T-helper 2 cell treated with Interferon-gamma antibody and Interleukin-4, amounts not matched to agents 5 μg/mL and 100 μg/mL, for 36 hours (primary cell): Measurements from ENCODE around the gene MED16.
"Not testable (repeated sequence)": the region's sequence is repeated elsewhere in the genome, so short reads cannot be mapped to it uniquely, and the experiment has no call there.

Source experiments
- DNase-seq: peaks from one replicate; pipeline ENCODE4 v3.0.0; 2021; ENCODE audit warnings: low spot score
- H3K27ac Mint-ChIP-seq: one replicate; pipeline ENCODE4 v1.8.0; 2021; ENCODE audit warnings: mild to moderate bottlenecking, mixed read lengths
- H3K27me3 Mint-ChIP-seq: one replicate; pipeline ENCODE4 v1.8.0; 2021; ENCODE audit warnings: low read depth, mixed read lengths
- H3K36me3 Mint-ChIP-seq: one replicate; pipeline ENCODE4 v1.8.0; 2021; ENCODE audit warnings: low read depth, mixed read lengths
- H3K4me1 Mint-ChIP-seq: one replicate; pipeline ENCODE4 v1.8.0; 2021; ENCODE audit warnings: low read depth, mixed read lengths
- H3K4me3 Mint-ChIP-seq: one replicate; pipeline ENCODE4 v1.8.0; 2022; ENCODE audit warnings: mild to moderate bottlenecking, moderate library complexity, mixed read lengths
- H3K9me3 Mint-ChIP-seq: one replicate; pipeline ENCODE4 v1.8.0; 2021; ENCODE audit warnings: mixed read lengths

MED16 gene

GRCh38 chr19:891421-892200 lies 1.4 kb downstream of the MED16 start:
- peaks cover 12% of the 10 kb centered on the region for H3K4me1 Mint-ChIP-seq
- peak overlapping the region; percentile 84 for H3K27ac Mint-ChIP-seq
- peak overlapping the region; percentile 88 for H3K4me3 Mint-ChIP-seq
- not testable (repeated sequence) for DNase-seq, H3K9me3 Mint-ChIP-seq, H3K27me3 Mint-ChIP-seq
- H3K36me3 Mint-ChIP-seq = peaks cover 19% of the 10 kb centered on the region

GRCh38 chr19:890831-891230 lies 2.2 kb downstream of the MED16 start:
- Mint-ChIP-seq H3K27me3 (peaks cover 3% of the 10 kb centered on the region), H3K9me3 (no peaks in the 10 kb centered on the region), H3K27ac (peak overlapping the region; percentile 74), H3K4me3 (peak overlapping the region; percentile 72), H3K4me1 (peaks cover 12% of the 10 kb centered on the region), H3K36me3 (peaks cover 14% of the 10 kb centered on the region)
- no peak for DNase-seq

GRCh38 chr19:889662-890295 lies 3.2 kb downstream of the MED16 start:
- no peaks in the 10 kb centered on the region for H3K9me3 Mint-ChIP-seq
- peaks cover 3% of the 10 kb centered on the region for H3K27me3 Mint-ChIP-seq
- DNase-seq = no peak
- peaks cover 12% of the 10 kb centered on the region for H3K4me1 Mint-ChIP-seq
- H3K27ac Mint-ChIP-seq = no peak overlapping the region
- no peak overlapping the region for H3K4me3 Mint-ChIP-seq
- H3K36me3 Mint-ChIP-seq = peaks cover 14% of the 10 kb centered on the region

- peaks cover 3% of the 10 kb centered on the region for H3K27me3 Mint-ChIP-seq
- DNase-seq = no peak
Observed at GRCh38 chr19:888581-889385, 4.2 kb downstream of the MED16 start.

GRCh38 chr19:887599-887998 lies 5.4 kb downstream of the MED16 start:
- Mint-ChIP-seq H3K4me1 (peaks cover 7% of the 10 kb centered on the region), H3K27me3 (no peaks in the 10 kb centered on the region), H3K4me3 (no peak overlapping the region), H3K9me3 (no peaks in the 10 kb centered on the region), H3K27ac (no peak overlapping the region), H3K36me3 (peaks cover 11% of the 10 kb centered on the region)
- no peak for DNase-seq

More at GRCh38 chr19:888581-889385, 4.2 kb downstream of the MED16 start:
- Mint-ChIP-seq H3K9me3 (no peaks in the 10 kb centered on the region), H3K27ac (peak overlapping the region; percentile 63), H3K36me3 (peaks cover 14% of the 10 kb centered on the region), H3K4me3 (peak overlapping the region; percentile 26), H3K4me1 (peaks cover 12% of the 10 kb centered on the region)

GRCh38 chr19:887072-887471 lies 5.9 kb downstream of the MED16 start:
- no peak for DNase-seq
- H3K27ac Mint-ChIP-seq = no peak overlapping the region
- no peaks in the 10 kb centered on the region for H3K27me3 Mint-ChIP-seq
- H3K9me3 Mint-ChIP-seq = no peaks in the 10 kb centered on the region
- peaks cover 14% of the 10 kb centered on the region for H3K36me3 Mint-ChIP-seq
- no peak overlapping the region for H3K4me3 Mint-ChIP-seq
- peaks cover 7% of the 10 kb centered on the region for H3K4me1 Mint-ChIP-seq

- no peak for DNase-seq
- Mint-ChIP-seq H3K9me3 (no peaks in the 10 kb centered on the region), H3K27me3 (no peaks in the 10 kb centered on the region), H3K4me3 (no peak overlapping the region), H3K27ac (no peak overlapping the region), H3K36me3 (peaks cover 16% of the 10 kb centered on the region), H3K4me1 (peaks cover 7% of the 10 kb centered on the region)
Observed at GRCh38 chr19:885536-886224, 7.3 kb downstream of the MED16 start.

- Mint-ChIP-seq H3K27me3 (no peaks in the 10 kb centered on the region), H3K36me3 (peaks cover 15% of the 10 kb centered on the region), H3K9me3 (no peaks in the 10 kb centered on the region), H3K4me3 (no peak overlapping the region), H3K27ac (no peak overlapping the region), H3K4me1 (peaks cover 7% of the 10 kb centered on the region)
- no peak for DNase-seq
Observed at GRCh38 chr19:884420-885211, 8.4 kb downstream of the MED16 start.

- Mint-ChIP-seq H3K4me1 (peaks cover under 1% of the 10 kb centered on the region), H3K9me3 (no peaks in the 10 kb centered on the region), H3K36me3 (peaks cover 11% of the 10 kb centered on the region), H3K4me3 (no peak overlapping the region), H3K27me3 (no peaks in the 10 kb centered on the region), H3K27ac (no peak overlapping the region)
- DNase-seq = no peak
Observed at GRCh38 chr19:883661-884211, 9.3 kb downstream of the MED16 start.

GRCh38 chr19:882871-883497 lies 10.0 kb downstream of the MED16 start:
- Mint-ChIP-seq H3K4me1 (no peaks in the 10 kb centered on the region), H3K4me3 (no peak overlapping the region), H3K27ac (no peak overlapping the region)

GRCh38 chr19:881385-882071 lies 11.5 kb downstream of the MED16 start:
- peaks cover 10% of the 10 kb centered on the region for H3K36me3 Mint-ChIP-seq
- no peaks in the 10 kb centered on the region for H3K27me3 Mint-ChIP-seq
- H3K27ac Mint-ChIP-seq = no peak overlapping the region
- H3K4me1 Mint-ChIP-seq = no peaks in the 10 kb centered on the region
- H3K9me3 Mint-ChIP-seq = no peaks in the 10 kb centered on the region
- H3K4me3 Mint-ChIP-seq = no peak overlapping the region
- DNase-seq = no peak

More at GRCh38 chr19:882871-883497, 10.0 kb downstream of the MED16 start:
- Mint-ChIP-seq H3K36me3 (peaks cover 10% of the 10 kb centered on the region), H3K27me3 (no peaks in the 10 kb centered on the region), H3K9me3 (no peaks in the 10 kb centered on the region)
- no peak for DNase-seq
